K562 (cell line): ENCODE results near the gene CCDC71L. TPM values are rescaled to one million over a fixed set of nuclear protein-coding genes. Genes with fewer than 3 reads are reported as not detected.

Experiments used
- ATF1 ChIP-seq, 2 experiments: fragments of 450-650 bp in 1 of 2; IDR thresholded peaks; 2 replicates each; pipeline ENCODE4 v1.6.1; 2016; ENCODE audit warnings: missing compliant biosample characterization in 1 of 2, missing genetic modification characterization in 1 of 2
- MECOM ChIP-seq: fragments of 250-450 bp; sonication (Bioruptor Pico); IDR thresholded peaks from 2 replicates; pipeline ENCODE4 v1.8.0; 2022; ENCODE audit warnings: inconsistent platforms
- MNT ChIP-seq, 2 experiments: fragments of 450-650 bp; conservative IDR thresholded peaks; 2 replicates each; pipeline ENCODE4 v1.6.1; 2017; ENCODE audit warnings: mild to moderate bottlenecking in 2 of 2, moderate library complexity in 2 of 2
- MTA1 ChIP-seq: fragments of 450-650 bp; IDR thresholded peaks from 2 replicates; pipeline ENCODE4 v1.6.1; 2017; ENCODE audit warnings: borderline replicate concordance
- NFATC3 ChIP-seq: fragments of 450-650 bp; IDR thresholded peaks from 2 replicates; pipeline ENCODE4 v1.6.1; 2017; ENCODE audit warnings: mild to moderate bottlenecking
- PML ChIP-seq: IDR thresholded peaks from 2 replicates; pipeline ENCODE4 v1.6.1; 2012; ENCODE audit warnings: low read length, inconsistent platforms
- PRPF4 ChIP-seq: fragments of 200-400 bp; formaldehyde crosslinking; IDR thresholded peaks from one replicate; pipeline ENCODE4 v1.6.1; 2017; ENCODE audit warnings: low read length, low read depth, mild to moderate bottlenecking; ENCODE audit not compliant: insufficient read depth, poor library complexity, severe bottlenecking
- SMC3 ChIP-seq: conservative IDR thresholded peaks from 2 replicates; pipeline ENCODE4 v1.6.1; 2011; ENCODE audit warnings: low read depth, low read length, improper control_type of control experiment; ENCODE audit not compliant: insufficient read depth
- ZNF224 ChIP-seq: sonication (generic); formaldehyde crosslinking; IDR thresholded peaks from 2 replicates; pipeline ENCODE4 v1.8.0; 2022; ENCODE audit warnings: mild to moderate bottlenecking, missing genetic modification reagents
- ZNF253 ChIP-seq: fragments of 250-450 bp; sonication (Bioruptor Pico); conservative IDR thresholded peaks from 2 replicates; pipeline ENCODE4 v1.6.1; 2021; ENCODE audit warnings: mild to moderate bottlenecking
- ZNF263 ChIP-seq: sonication (generic); formaldehyde crosslinking; IDR thresholded peaks from 2 replicates; pipeline ENCODE4 v1.8.0; 2022; ENCODE audit warnings: mild to moderate bottlenecking, missing genetic modification reagents, borderline replicate concordance
- ZNF318 ChIP-seq, 2 experiments: fragments of 450-650 bp; IDR thresholded peaks; 2 replicates each; pipeline ENCODE4 v1.6.1; 2016; ENCODE audit warnings: mild to moderate bottlenecking in 2 of 2, borderline replicate concordance in 1 of 2, low read depth in 1 of 2, moderate library complexity in 1 of 2
- polyA plus RNA-seq, 8 experiments: library from polyadenylated mRNA; depleted of rRNA in 4 of 8; stranded (reverse) in 5 of 8; unstranded in 3 of 8; fragments of >200 nt; fragmentation: Nextera tagmentation in 2 of 8; fragmentation: Illumina TruSeq in 1 of 8; extraction: Ambion mirVana in 2 of 8; extraction: Trizol in 1 of 8; gene quantifications; 2 replicates each; pipeline versions ENCODE4 v1.2.1 to v1.2.3, GENCODE V29; 2011 to 2014; ENCODE audit warnings: inconsistent platforms in 1 of 8, missing spikeins in 1 of 8
- total RNA-seq, 7 experiments: library from RNA; depleted of rRNA in 6 of 7; stranded (reverse); fragments of >200 nt in 6 of 7; fragmentation: Illumina TruSeq in 2 of 7; extraction: Trizol in 2 of 7; gene quantifications; 2 replicates each; pipeline versions ENCODE4 v1.2.1 to v1.2.3, GENCODE V29; 2011 to 2021; ENCODE audit warnings: low replicate concordance in 1 of 7

The CCDC71L gene
- total and polyA plus RNA-seq, 9 of the 15 experiments (the other 6 are each of a cell fraction or from before 2014, with no cell fraction given), result 5.7 to 108 (median 25.4) TPM

GRCh38 chr7:106657085-106657991, 3.6 kb downstream of the CCDC71L start (continued):
- TF ChIP-seq ZNF318 (IDR thresholded peaks at IDR 0.05; ENCODE audit: borderline replicate concordance in 1 of 2, low read depth in 1 of 2) (0 out of 4 replicates have a peak, but pooled peaks of 1 of the 2 experiments have one; percentile 47), MECOM (CRISPR knock-in tag) (peak; percentile 61), SMC3 (no peak), ZNF263 (CRISPR knock-in tag) (no peak), MTA1 (no peak), ZNF253 (CRISPR knock-in tag) (no peak), MNT (conservative IDR thresholded peaks at IDR 0.05) (peak in 1 of 2 experiments; percentile 16; a peak in 1 of 4 replicates), NFATC3 (peak; percentile 18; the same call in 1 of the 2 replicates), ZNF224 (no peak), PRPF4 (no peak), ATF1 (CRISPR knock-in tag; IDR thresholded peaks at IDR 0.05) (no peak), ATF1 (tag; IDR thresholded peaks at IDR 0.05) (peak; percentile 59), PML (0 out of 2 replicates have a peak, but pooled peaks have one; percentile 3)
